HG03460 (cell line): ENCODE measurements around the gene SBF1.
"Not testable (repeated sequence)": the region's sequence is repeated elsewhere in the genome, so short reads cannot be mapped to it uniquely, and the experiment has no call there.

Source experiments
- ATAC-seq: cut with Tn5 transposase; IDR thresholded peaks from one replicate; pipeline ENCODE4 v1.9.1; 2021; ENCODE audit not compliant: unreplicated experiment

Gene SBF1

GRCh38 chr22:50432877-50433510 is 41.8 kb downstream of the SBF1 start:
- not testable (repeated sequence) for ATAC-seq

GRCh38 chr22:50432131-50432876 is 42.5 kb downstream of the SBF1 start:
- no peak for ATAC-seq

GRCh38 chr22:50425179-50425916 is 49.5 kb downstream of the SBF1 start:
- no peak for ATAC-seq

- no peak for ATAC-seq
Observed at GRCh38 chr22:50423956-50424355, 50.9 kb downstream of the SBF1 start.

- ATAC-seq, result no peak
Observed at GRCh38 chr22:50422961-50423815, 51.6 kb downstream of the SBF1 start.

GRCh38 chr22:50422046-50422445 is 52.8 kb downstream of the SBF1 start:
- no peak for ATAC-seq

GRCh38 chr22:50420581-50420980 is 54.3 kb downstream of the SBF1 start:
- ATAC-seq, result no peak

- no peak for ATAC-seq
Observed at GRCh38 chr22:50420015-50420414, 54.8 kb downstream of the SBF1 start.

GRCh38 chr22:50419116-50419515 is 55.7 kb downstream of the SBF1 start:
- ATAC-seq, result no peak

GRCh38 chr22:50418624-50419023 is 56.2 kb downstream of the SBF1 start:
- ATAC-seq, result no peak

GRCh38 chr22:50417411-50418210 is 57.2 kb downstream of the SBF1 start:
- no peak for ATAC-seq

GRCh38 chr22:50416996-50417395 is 57.8 kb downstream of the SBF1 start:
- no peak for ATAC-seq

- ATAC-seq, result no peak
Observed at GRCh38 chr22:50415426-50415825, 59.4 kb downstream of the SBF1 start.

- no peak for ATAC-seq
Observed at GRCh38 chr22:50414476-50415248, 60.2 kb downstream of the SBF1 start.

- ATAC-seq, result not testable (repeated sequence)
Observed at GRCh38 chr22:50408954-50409353, 65.9 kb downstream of the SBF1 start.

- ATAC-seq, result no peak
Observed at GRCh38 chr22:50408311-50408710, 66.5 kb downstream of the SBF1 start.

- ATAC-seq, result no peak
Observed at GRCh38 chr22:50406416-50407170, 68.2 kb downstream of the SBF1 start.

- no peak for ATAC-seq
Observed at GRCh38 chr22:50403701-50404101, 71.1 kb downstream of the SBF1 start.

- no peak for ATAC-seq
Observed at GRCh38 chr22:50401907-50402306, 72.9 kb downstream of the SBF1 start.
